SIG-M5 (cell line): ENCODE results near the gene ACTRT2.

ENCODE experiments used
- DNase-seq: peaks from one replicate; lab custom pipeline; 2025; lab: John Stamatoyannopoulos, UW

ACTRT2 gene

DNA sequence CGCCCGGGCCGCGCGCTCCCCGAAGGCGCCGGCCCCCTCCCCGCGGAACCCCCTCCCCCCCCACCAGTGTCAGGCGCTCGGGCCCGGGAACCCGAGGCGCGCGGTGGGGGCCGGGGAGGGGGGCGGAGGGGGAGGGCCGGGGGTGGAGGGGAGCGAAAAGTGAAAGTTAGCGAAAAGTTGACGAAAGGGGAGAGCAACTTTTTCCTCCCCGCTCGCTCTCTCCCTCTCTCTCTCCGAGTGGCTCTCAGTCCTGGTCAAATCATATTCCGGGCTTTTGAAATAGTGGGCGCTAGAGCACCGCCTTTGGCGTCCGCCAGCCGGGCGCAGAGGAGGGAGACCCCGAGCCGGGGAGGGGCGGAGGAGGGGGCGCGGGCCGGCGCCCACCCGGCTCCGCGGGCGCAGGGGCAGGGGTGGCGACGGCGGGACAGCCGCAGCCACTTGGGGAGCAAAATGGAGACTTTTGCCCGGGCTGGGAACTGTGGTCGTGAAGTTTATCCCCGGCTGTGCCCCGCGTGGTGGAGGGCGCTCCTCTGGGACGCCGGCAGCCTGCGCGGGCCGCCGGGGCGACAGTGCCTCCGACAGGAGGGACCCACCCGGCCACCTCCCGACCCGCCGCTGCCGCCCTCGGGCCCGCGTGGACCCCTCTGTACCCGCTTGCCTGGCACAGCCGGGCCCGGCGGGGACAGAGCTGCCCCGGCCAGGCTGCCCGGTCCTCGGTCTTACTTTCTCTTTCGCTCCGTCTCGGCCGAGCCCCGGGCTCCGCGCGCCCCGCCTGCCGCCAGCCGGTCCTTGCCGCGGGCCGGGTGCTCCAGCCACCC, 48.4 kb downstream of the ACTRT2 start:
- no peak for DNase-seq

DNA sequence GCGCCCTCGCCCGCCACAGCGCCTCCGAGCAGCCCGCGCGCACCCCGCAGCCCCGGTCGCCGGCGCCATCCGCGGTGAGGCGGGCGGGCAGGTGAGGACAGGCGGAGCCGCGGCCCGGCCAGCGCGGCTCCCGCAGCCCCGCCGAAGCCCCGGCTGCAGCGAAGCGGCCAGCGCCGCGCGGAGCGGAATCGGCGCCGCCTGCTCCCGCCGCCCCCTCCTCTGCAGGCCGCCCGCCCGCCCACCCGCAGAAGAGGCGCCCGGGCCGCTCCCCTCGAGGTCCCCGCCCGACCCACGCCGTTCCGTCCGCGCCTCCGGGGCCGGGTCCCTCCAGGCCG, 49.0 kb downstream of the ACTRT2 start:
- no peak for DNase-seq

DNA sequence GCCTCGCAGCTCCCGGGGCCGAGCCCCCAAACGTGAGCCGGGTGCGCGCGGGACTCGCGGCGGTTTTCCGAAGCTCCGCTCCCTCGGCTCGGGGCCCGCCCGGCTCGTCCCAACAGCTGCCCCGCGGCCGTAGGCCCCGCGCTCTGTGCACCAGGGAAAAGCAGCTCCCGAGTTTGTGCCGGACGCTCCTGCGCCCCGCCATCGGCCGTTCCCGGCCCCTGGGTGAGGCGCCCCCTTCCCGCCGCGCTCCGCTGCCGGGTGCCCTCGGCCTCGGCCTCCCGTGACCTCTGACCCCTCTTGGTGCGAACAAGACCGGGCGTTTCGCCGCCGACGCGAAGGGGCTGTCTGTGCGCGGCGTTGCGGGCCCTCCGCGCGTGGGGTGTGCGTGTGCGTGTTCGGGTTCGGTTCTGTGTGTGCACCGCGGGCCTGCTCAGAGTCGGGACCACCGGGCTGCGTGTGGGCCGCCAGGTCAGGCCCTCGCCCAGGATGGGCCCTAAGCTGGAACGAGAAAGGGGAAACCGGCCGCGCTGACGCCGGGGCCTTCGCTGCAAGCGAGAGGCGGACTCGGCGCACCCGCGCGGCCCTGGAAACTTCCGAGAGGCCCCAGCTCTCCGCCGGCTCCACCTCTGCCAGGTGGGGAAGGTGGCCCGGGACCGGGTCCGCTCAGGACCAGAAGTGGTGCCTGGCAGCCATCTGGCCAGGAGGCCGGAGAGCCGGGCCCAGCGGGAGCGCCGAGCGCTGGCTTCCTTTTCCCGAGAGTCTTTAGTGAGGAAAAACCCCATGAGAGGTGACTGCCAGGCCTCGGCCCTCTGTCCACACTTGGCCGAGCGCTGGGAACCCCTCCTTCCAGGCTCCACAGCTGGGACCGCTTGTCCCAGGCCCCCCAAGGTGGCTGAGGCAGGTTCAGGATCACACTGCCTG, 49.6 kb downstream of the ACTRT2 start:
- no peak for DNase-seq

DNA sequence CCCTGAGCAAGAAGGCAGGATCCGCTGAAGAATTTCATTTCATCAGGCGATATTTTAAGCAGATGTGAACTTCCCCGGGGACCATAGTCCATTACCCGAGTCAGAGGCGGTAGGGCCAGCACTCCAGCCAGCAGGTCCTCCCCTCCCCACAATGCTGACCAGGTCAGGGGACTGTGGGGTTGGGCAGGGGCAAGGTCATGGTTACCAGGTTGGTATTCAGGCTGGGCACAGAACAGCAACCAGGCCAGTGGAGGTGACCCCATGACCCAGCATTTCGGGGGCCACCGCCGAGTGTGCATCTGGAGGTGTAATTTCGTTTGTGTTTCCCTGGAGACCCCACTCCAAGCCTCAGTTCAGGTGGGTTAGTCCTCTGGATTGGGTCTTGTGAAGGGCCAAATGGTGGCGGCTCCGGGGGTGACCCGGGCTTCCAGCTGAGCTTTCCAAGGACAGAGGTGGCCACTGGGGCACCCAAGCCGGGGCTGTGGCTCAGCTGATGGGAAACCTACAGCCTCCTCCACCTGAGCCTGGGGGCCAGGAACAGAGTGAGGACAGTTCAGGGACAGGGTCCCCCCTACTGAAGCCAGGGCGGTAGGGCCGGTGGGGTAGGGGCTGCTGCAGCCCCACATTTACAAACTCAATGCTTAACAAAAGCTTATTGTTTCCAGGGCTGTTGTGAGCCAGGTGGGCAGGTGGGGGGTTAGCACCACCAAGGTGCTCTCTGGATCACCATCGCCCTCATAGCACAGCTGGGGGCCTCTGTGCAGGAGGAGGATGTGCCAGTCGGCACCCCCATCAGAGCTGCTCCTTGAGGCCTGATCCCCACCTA, 50.5 kb downstream of the ACTRT2 start:
- no peak for DNase-seq
